GM13976 (cell line): Measurements from ENCODE around the gene IMPDH1.

Source experiments
- DNase-seq: peaks from one replicate; pipeline ENCODE4 v3.0.0; 2012; ENCODE audit warnings: low spot score
- in situ Hi-C: fragments of 300-500 bp; cut with MboI; formaldehyde crosslinking; loops from one replicate; pipeline ENCODE4 v1.12.0; 2022; ENCODE audit warnings: low sequenced_read_pairs, mixed read lengths, inconsistent platforms; ENCODE audit not compliant: unreplicated experiment
- TF ChIP-seq, protein P1 (sequence below): IDR thresholded peaks from 2 replicates; pipeline ENCODE4 v1.5.1; 2012; ENCODE audit warnings: borderline replicate concordance, mild to moderate bottlenecking; ENCODE audit not compliant: insufficient read depth; ENCODE audit errors: extremely low read depth, missing control alignments, control extremely low read depth

The IMPDH1 gene

DNA sequence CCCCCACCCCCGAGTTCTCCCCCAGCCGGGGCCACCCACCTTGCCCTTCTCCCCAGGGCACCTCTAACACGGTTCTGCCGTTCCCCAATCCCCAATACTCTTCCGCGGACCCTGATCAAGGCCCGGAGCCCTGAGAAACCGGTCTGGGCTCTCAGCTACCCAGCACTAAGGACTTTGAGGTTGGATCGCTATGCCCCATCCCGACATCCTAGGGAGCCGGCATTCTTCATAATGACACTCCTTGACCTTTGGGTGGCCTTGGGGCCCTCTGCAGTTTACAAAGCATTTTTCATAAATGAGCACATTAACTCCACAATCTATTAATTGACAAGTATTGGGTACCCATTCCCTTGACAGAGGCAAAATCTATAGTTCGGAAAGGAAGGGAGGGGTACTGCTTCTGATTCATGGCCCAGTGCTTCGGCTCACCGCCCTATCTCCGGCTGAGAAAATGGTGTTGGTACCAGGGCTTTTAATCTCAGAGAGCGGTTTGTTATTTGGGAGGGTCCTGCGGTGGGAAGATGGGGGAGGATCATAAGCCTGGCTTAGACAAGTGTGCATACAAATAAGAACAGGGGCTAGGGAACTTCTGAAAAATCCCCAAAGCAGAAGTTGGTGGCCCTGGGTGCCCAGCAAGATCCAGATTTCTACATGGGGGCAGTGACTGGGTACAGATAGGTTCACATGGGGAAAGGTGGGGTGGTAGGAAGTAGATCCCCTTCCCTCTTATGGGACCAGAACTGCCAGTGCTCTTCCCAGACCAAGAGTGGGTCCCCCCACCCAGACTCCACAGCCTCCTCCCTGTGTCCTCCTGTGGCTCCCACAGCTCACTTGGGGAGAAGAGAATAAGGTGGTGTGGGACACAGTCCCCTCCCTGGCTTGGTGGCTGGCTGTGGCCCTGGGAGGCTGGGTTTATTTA, 3.2 kb downstream of the IMPDH1 start:
- TF ChIP-seq, protein P1, sequence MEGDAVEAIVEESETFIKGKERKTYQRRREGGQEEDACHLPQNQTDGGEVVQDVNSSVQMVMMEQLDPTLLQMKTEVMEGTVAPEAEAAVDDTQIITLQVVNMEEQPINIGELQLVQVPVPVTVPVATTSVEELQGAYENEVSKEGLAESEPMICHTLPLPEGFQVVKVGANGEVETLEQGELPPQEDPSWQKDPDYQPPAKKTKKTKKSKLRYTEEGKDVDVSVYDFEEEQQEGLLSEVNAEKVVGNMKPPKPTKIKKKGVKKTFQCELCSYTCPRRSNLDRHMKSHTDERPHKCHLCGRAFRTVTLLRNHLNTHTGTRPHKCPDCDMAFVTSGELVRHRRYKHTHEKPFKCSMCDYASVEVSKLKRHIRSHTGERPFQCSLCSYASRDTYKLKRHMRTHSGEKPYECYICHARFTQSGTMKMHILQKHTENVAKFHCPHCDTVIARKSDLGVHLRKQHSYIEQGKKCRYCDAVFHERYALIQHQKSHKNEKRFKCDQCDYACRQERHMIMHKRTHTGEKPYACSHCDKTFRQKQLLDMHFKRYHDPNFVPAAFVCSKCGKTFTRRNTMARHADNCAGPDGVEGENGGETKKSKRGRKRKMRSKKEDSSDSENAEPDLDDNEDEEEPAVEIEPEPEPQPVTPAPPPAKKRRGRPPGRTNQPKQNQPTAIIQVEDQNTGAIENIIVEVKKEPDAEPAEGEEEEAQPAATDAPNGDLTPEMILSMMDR = no peak
- in situ Hi-C loops = no loop called here
- DNase-seq = peak; percentile 31

DNA sequence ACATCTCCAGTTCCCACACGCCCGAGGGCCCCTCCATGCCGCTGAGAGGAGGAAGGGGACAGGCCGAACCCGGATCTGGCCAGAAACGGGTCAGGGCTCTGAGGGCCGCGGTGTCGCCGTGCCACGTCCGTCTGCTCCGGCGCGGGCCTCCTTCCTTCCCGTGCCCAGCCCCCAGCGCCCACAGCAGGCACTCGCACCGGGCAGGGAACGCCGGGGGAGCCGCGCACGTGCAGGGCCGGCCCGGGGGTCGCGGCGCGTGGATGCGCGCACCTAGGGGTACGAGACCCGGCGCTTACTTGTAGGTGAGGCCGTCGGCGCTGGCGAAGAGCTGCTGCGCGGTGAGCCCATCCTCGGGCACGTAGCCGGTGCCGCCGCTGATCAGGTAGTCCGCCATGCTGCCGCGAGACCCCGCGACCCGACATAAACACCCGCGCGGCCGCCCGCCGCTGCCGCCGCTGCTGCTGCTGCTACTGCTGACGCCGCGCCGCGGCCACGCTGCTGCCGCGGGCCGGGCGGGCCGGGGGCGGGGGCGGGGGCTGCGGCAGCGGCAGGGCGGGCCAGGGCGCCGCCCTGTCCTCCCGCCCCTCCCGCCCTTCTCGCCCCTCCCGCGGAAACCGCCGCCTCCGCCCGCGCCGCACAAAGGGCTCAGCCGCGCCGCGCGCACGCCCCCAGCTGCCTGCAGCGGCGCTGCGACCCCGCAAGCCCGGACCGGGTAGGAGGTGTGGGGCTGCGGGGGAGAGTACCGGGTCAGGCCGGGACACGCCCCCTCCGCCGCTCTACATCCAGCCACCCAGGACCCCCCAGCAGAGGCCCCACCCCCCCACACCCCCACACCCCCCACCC, 4.1 kb downstream of the IMPDH1 start:
- in situ Hi-C loops = no loop called here
- TF ChIP-seq, protein P1 = peak; percentile 10
- peak; percentile 90 for DNase-seq

DNA sequence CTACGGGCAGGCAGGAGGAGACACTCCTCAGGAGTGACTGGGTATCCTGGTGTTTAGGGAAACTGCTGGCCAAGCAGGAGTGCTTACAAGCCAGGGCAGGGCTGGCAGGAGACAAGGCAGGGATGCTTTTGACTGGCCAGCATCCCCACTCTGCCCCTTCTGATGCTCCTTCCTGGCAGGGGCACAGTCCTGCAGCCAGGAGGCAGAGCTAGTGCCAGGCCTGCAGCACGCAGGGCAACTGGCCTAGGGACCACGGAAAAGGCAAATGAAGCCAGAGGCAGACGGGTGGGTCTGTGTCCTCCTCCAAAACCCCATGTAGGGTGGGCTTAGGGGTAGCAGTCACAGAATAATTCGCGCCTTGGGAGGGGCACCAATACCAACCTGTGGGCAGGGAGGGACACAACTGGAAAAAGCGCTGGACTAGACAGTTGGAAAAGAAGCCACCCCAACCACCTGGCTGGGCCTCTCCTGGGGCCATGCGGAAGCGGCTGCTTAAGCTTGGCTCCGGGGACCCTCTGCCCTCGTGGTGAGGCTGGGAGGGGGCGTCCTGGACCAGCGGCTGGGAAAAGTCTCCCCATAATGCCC, 4.8 kb downstream of the IMPDH1 start:
- peak; percentile 36 for DNase-seq
- in situ Hi-C loops = no loop called here
- TF ChIP-seq, protein P1 = no peak

DNA sequence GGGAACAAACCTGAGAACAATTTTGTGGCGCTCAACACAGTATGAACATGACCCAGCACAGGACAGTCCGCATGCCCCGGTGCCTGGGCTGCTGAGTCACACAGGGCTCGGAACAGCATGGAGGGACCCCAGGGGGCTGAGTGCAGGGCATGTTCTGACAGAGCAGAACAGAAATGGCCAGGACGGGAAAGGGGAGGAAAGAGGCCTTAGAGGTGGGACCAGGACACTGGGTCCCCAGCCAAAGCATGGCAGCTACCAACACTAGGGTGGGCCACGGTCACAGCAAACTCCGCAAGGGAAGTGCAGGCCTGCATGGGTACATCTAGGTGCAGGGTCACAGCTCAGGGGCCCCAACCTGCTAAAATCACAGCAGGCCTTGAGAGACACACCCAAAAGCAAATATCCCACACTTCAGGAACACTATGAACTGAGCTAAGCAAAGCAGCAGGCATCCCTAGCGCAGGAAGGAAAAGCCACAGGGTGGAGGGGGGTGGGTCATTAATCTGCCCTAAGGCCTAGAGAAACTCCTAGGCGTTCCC, 5.6 kb downstream of the IMPDH1 start:
- DNase-seq = no peak
- TF ChIP-seq, protein P1 = no peak
- in situ Hi-C loops = no loop called here

DNA sequence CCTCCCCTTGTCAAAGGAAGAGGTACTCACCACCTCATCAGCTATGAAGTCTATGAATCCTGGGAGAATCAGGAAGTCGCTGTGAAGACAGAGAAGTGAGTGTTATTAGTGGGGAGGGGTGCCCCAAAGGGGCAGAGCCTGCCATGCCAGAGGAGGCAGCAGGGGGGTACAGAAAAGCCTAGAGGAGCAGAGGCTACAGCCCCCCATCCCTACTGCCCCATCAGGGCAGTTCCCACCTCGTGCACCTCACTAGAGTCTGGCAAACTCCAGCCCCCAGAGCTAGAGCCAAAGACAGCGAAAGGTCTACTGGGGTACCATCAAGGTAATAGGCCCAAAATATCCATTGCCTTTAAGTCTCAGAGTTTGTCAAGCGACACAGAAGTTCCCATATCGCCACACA, 6.1 kb downstream of the IMPDH1 start:
- no peak for DNase-seq
- in situ Hi-C loops = no loop called here
- TF ChIP-seq, protein P1 = no peak

DNA sequence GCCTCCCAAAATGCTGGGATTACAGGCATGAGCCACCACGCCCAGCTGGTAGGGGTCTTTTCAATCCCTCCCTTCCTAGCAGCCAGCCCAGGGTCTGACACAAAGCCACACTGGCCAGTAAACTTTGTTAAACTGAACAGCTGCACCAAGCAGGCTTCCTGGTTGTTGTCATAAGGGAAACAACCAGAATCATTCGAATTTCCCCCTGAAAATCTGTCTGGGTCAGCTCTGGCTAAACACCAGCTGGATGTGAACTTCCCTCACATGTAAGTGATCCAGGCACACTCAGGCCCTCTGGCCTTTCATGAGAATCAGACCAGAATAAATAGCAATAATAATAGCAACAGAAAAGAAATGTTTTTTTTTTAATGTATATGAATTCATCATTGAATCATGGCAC, 7.4 kb downstream of the IMPDH1 start:
- TF ChIP-seq, protein P1 = no peak
- DNase-seq = no peak
- in situ Hi-C loops = no loop called here
